ENCODE results near the gene MRPS18B.

The MRPS18B gene

DNA sequence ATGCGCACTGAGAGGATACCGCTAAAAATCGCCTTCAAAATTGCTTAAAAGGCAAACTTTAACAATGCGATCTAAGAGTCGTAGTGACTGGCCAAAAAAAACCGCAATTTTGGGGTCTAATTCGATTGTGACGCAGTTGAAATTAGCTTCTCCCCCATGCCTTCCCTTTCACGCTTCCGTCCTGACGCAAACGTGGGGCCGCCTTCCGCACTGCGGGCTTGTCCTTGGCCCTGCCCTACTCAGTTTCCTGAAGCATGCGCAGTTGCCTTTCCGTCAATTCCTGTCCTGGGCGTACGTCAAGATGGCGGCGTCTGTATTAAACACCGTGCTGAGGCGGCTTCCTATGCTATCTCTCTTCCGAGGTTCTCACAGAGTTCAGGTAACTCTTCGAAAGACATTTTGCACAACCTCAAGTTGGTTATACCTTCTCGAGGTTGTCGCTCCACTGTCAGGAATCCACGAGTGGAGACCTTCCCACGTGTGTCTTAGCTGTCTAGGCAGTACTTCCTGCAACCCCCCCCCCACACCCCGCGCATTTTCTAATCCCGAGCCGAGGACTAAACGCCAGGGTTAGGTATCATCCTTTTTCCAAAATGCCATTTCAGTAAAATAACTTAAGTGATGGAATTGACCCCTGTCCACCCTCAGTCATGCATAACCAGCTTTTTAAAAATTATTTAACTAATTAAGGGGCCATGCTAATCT lies at the start of gene MRPS18B:
Gene MRPS18B (plus strand): TSS at position 276 of the 705 bp plus-strand sequence. CDS start 26 bp downstream, at position 302.
- DNase-seq, result peak; percentile 98 to 99
- TF ChIP-seq GATA1 (IDR thresholded peaks at IDR 0.05; ENCODE audit: low read depth, low read length) (no peak), POLR2A (IDR thresholded peaks at IDR 0.05; ENCODE audit: low read length) (peak; percentile 55)

DNA sequence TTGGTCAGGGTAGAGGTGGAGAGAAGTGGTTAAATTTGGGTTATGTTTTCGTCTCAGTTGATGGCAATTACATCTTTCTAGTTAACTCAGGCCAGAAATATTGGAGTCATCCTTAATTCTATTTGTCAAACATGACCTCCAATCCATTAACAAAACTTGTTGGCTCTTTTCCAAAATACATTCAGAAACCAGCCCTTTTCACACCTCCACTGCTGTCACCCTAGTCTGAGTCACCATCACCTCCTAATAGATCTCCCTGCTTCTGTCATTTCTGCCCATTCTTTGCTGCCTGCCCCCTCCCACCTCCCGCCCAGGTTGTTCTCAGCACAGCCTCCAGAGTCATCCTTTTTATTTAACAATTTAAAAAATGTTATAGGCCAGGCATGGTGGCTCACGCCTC lies 49.4 kb upstream of the MRPS18B start:
- no peak for DNase-seq
- TF ChIP-seq GATA1 (IDR thresholded peaks at IDR 0.05; ENCODE audit: low read depth, low read length), result no peak
- no peak for TF ChIP-seq POLR2A (IDR thresholded peaks at IDR 0.05; ENCODE audit: low read length)

DNA sequence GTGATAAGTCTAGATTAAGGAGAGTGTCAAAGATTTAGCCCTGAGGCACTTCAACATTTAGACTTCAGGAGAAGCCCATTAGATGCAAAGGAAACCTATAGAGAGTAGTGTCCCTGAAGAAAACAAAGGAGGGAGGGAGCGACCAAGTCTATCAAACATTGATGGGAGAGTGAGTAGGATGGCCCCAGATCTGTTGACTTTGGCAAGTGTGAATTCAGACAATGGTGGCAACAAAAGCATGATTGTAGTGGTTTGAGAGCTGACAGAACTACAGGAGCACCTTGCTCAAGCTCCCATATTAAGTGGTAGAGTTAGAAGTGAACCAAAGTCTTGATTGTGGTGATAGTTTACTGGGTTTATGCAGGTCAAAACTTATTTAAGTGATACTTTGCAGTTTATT lies 47.4 kb upstream of the MRPS18B start:
- peak in 1 of 2 experiments; percentile 28 for DNase-seq
- TF ChIP-seq GATA1 (IDR thresholded peaks at IDR 0.05; ENCODE audit: low read depth, low read length), result no peak

DNA sequence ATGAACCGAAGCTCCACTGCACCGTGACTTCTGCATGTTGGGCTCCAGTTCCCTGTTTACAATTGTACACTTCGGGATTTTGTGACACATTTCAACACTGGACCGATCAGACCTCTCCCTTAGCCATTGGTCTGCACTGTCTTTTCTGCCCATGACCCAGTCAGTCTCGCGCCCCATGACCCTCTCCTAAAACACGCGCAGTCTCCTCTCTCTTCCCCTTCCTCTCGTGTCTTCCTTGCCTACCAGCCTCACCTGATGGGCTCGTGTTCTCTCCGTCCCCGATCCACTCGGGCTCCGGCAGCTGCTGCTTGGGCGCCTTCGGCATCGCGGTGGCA lies 46.9 kb upstream of the MRPS18B start:
- TF ChIP-seq GATA1 (IDR thresholded peaks at IDR 0.05; ENCODE audit: low read depth, low read length), result no peak
- TF ChIP-seq POLR2A (IDR thresholded peaks at IDR 0.05; ENCODE audit: low read length), result no peak
- DNase-seq, result no peak

DNA sequence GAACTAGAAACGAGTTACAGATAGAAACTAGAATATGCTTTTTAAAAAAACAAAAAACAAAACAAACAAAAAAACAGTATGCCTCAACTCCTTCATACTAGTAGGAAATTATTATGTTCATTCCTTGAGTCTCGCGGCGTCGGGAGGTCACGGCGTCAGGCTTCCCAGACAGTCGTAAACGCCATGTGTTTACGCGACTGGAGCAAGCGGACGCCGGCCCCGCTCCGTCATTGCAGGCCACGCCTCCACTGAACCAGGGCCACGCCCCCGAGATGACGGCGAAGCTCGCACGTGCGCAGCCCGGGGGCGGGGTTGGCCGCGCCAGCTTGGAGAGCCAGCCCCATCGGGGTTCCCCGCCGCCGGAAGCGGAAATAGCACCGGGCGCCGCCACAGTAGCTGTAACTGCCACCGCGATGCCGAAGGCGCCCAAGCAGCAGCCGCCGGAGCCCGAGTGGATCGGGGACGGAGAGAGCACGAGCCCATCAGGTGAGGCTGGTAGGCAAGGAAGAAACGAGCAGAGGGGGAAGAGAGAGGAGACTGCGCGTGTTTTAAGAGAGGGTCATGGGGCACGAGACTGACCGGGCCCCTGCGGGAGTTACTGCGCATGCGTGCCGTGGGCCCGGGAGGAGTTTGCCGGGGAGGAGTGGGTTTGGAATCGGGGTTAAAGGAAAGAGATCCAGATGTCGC lies 46.4 kb upstream of the MRPS18B start, which contains the start of gene ABCF1:
Gene ABCF1 (plus strand): TSS at position 368 of the 687 bp plus-strand sequence. CDS start 46 bp downstream, at position 414.
- TF ChIP-seq GATA1 (IDR thresholded peaks at IDR 0.05; ENCODE audit: low read depth, low read length) (no peak), POLR2A (IDR thresholded peaks at IDR 0.05; ENCODE audit: low read length) (peak; percentile 92)
- DNase-seq, result peak; percentile 98 to 99

DNA sequence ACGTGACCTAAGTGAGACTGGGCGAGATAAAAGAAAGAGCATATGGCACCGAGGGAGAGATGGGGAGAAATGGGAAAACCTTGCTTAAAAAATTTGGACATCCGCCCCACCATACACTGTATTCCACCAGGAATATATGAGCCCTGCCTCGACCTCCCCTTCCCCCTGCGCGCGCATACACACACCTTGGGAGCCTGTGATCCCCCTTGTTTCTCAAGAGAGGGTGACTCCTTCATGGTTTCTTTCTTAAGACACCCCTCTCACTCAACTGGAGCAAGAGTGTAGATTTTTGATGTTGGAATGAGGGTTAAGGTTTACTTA lies 45.9 kb upstream of the MRPS18B start:
- TF ChIP-seq GATA1 (IDR thresholded peaks at IDR 0.05; ENCODE audit: low read depth, low read length) (no peak), POLR2A (IDR thresholded peaks at IDR 0.05; ENCODE audit: low read length) (no peak)
- peak in 1 of 2 experiments; percentile 49 for DNase-seq

DNA sequence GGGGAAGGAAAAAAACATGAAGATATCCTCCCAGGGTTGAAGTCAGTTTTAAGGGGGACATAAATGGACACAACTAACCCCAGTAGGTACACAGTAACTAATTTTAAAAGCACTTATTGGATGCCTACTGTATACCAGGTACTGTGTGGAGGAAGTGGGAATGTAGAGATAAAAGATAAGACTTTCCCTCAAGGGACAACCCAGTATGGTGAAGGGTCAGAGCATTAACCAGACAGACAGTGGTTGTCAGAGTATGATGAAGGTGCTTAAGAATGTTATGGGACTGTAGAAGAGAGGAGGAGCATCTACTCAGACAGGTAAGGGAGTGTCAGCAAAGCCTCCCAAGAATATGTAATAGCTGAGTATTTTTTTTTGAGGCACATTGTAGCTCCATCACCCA lies 45.5 kb upstream of the MRPS18B start:
- no peak for TF ChIP-seq POLR2A (IDR thresholded peaks at IDR 0.05; ENCODE audit: low read length)
- TF ChIP-seq GATA1 (IDR thresholded peaks at IDR 0.05; ENCODE audit: low read depth, low read length), result no peak
- no peak for DNase-seq

DNA sequence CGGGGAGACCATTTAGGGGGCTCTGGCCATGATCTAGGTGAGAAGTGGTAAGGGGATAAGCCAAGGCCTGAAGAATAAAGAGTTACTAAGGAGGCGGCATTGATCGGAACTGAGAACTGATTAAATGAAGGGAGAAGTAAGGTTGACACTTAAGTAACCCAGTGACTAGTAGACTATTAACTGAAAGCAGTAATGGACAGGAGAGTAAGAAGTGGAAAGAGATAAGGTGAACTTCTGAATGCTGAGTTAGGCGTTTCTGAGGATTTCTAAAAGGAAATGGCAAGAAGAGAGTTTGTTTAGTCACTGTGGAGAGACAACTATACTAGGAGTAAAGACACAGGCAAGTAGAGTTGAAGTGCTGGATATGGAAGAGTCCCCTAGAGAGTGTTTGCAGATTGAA lies 44.5 kb upstream of the MRPS18B start:
- DNase-seq, result no peak
- no peak for TF ChIP-seq GATA1 (IDR thresholded peaks at IDR 0.05; ENCODE audit: low read depth, low read length)
- TF ChIP-seq POLR2A (IDR thresholded peaks at IDR 0.05; ENCODE audit: low read length), result no peak

DNA sequence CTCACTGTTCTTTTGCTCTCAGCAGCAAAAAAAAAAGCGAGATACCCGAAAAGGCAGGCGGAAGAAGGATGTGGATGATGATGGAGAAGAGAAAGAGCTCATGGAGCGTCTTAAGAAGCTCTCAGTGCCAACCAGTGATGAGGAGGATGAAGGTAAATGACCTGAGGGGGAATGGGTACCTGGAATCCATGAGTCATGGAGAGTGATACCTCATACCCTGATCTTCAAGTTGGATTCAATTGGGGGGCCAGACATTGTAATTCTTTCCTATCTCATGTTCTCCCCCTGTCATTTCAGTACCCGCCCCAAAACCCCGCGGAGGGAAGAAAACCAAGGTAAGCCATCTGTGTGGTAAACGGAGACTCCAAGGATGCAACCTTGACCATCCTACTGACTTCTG lies 39.6 kb upstream of the MRPS18B start:
- no peak for TF ChIP-seq GATA1 (IDR thresholded peaks at IDR 0.05; ENCODE audit: low read depth, low read length)
- no peak for TF ChIP-seq POLR2A (IDR thresholded peaks at IDR 0.05; ENCODE audit: low read length)
- DNase-seq, result no peak

DNA sequence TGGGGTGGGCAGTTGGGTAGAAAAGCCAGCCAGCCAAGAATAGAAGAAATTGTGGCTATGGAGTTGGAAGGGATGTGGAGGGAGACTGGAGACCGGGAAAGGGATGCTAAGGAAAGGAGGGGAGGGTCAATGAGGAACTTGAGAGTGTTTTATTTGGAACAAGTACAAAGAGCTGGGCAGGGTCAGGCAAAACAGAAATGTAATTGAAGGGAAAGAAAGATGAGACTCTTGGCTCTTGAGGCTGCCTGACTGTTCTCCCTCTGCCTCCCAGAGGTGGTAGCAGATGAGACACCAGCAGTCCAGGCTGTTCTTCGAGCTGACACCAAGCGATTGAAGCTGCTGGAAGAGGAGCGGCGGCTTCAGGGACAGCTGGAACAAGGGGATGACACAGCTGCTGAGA lies 33.7 kb upstream of the MRPS18B start:
- no peak for TF ChIP-seq POLR2A (IDR thresholded peaks at IDR 0.05; ENCODE audit: low read length)
- no peak for TF ChIP-seq GATA1 (IDR thresholded peaks at IDR 0.05; ENCODE audit: low read depth, low read length)
- no peak for DNase-seq

DNA sequence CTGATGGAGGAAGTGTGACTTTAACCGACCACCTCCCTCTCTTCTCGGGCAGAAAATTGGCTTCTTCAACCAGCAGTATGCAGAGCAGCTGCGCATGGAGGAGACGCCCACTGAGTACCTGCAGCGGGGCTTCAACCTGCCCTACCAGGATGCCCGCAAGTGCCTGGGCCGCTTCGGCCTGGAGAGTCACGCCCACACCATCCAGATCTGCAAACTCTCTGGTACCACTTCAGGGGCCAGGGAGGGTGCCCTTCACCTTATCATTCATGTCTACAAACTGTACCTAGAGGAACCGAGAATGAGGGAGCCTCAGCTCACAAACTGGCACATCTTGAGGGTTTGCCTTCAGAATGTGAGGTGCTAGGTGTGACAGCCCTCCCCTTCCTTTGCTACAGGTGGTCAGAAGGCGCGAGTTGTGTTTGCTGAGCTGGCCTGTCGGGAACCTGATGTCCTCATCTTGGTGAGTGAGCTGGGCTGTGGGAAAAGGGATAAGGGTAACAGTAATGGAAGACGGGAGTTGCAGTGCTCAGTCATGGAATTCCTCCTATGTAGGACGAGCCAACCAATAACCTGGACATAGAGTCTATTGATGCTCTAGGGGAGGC lies 27.8 kb upstream of the MRPS18B start:
- no peak for TF ChIP-seq GATA1 (IDR thresholded peaks at IDR 0.05; ENCODE audit: low read depth, low read length)
- TF ChIP-seq POLR2A (IDR thresholded peaks at IDR 0.05; ENCODE audit: low read length), result no peak
- DNase-seq, result no peak

DNA sequence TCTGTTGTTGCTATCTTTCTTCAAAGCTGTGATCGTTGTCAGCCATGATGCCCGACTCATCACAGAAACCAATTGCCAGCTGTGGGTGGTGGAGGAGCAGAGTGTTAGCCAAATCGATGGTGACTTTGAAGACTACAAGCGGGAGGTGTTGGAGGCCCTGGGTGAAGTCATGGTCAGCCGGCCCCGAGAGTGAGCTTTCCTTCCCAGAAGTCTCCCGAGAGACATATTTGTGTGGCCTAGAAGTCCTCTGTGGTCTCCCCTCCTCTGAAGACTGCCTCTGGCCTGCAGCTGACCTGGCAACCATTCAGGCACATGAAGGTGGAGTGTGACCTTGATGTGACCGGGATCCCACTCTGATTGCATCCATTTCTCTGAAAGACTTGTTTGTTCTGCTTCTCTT lies 27.1 kb upstream of the MRPS18B start:
- TF ChIP-seq GATA1 (IDR thresholded peaks at IDR 0.05; ENCODE audit: low read depth, low read length), result no peak
- TF ChIP-seq POLR2A (IDR thresholded peaks at IDR 0.05; ENCODE audit: low read length), result no peak
- no peak for DNase-seq

DNA sequence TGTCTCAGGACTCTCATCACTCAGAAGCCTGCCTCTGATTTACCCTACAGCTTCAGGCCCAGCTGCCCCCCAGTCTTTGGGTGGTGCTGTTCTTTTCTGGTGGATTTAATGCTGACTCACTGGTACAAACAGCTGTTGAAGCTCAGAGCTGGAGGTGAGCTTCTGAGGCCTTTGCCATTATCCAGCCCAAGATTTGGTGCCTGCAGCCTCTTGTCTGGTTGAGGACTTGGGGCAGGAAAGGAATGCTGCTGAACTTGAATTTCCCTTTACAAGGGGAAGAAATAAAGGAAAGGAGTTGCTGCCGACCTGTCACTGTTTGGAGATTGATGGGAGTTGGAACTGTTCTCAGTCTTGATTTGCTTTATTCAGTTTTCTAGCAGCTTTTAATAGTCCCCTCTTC lies 26.6 kb upstream of the MRPS18B start:
- TF ChIP-seq GATA1 (IDR thresholded peaks at IDR 0.05; ENCODE audit: low read depth, low read length), result no peak
- TF ChIP-seq POLR2A (IDR thresholded peaks at IDR 0.05; ENCODE audit: low read length), result no peak
- DNase-seq, result peak; percentile 31 to 53

DNA sequence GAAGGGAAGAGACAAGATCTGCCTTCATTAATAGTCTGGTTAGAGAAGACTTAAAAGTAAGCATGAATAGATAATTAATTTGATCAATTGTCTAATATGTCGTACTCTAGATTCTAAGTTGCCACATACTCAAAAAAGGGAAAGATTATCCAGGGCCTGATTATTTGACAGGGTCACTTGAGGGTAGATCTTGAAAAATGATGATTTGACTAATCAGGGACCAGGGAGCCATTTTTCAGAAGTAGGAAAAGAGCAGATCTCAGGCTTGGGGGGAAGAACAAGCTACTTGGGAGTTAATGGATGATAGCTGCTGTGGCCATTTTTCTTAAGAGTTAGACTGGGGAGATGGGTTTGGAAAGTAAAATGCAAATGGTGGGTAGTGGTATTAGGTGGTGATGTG lies 25.4 kb upstream of the MRPS18B start:
- no peak for DNase-seq
- TF ChIP-seq POLR2A (IDR thresholded peaks at IDR 0.05; ENCODE audit: low read length) (no peak), GATA1 (IDR thresholded peaks at IDR 0.05; ENCODE audit: low read depth, low read length) (no peak)

Data from erythroblast (primary cell).